Activated naive CD4-positive, alpha-beta T cell (primary cell): ENCODE results near the gene MPC1.
"Not testable (repeated sequence)": the region's sequence is repeated elsewhere in the genome, so short reads cannot be mapped to it uniquely, and the experiment has no call there.

Experiments used
- DNase-seq, 4 experiments: peaks; one replicate each; lab custom pipeline; 2025; lab: John Stamatoyannopoulos, UW

MPC1 gene

GRCh38 chr6:166344921-166345320 is 37.8 kb downstream of the MPC1 start:
- DNase-seq: not testable (repeated sequence)

GRCh38 chr6:166344240-166344639 is 38.5 kb downstream of the MPC1 start:
- no peak for DNase-seq

DNA sequence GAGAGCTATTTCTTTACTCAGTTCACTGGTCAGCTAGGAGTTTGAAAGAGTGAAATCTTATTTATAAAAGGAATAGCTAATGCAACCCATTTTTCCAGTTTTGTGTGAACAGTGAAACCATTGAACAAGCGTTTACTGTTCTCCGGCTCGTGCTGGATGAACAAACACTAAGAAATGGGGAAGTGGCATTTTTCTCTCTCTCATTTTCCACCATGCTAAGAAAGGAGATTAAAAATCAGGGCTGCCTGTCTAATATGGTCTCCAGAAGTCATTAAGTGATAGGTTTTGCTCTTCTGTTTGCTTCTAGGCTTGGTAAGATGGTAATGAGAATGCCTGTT is 39.6 kb downstream of the MPC1 start:
- no peak for DNase-seq

- peak; percentile 18 to 53 (median 40) for DNase-seq
Measured at GRCh38 chr6:166342349-166343149, 40.2 kb downstream of the MPC1 start, which contains the start of gene SFT2D1. Gene SFT2D1, minus strand, starts transcription at chr6:166342545. Its CDS starts 64 bp downstream, at chr6:166342481.

DNA sequence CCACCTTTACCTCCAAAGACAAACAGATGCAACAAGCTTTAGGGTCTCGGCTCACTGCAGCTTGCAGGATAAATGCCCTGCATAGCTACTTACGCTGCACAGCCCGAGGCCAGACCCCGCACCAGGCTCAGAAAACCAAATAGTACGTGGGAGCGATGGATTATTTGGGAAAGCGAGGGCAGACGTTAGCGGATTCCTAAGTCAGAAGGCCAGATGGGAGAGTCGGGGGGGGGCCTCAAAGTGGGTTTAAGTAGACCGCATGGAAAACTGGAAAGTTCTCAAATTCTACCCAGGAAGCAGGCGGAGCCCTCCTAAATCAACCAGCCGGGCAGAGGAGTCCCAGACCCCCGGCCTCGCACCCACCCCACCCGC is 40.8 kb downstream of the MPC1 start:
- DNase-seq: no peak

DNA sequence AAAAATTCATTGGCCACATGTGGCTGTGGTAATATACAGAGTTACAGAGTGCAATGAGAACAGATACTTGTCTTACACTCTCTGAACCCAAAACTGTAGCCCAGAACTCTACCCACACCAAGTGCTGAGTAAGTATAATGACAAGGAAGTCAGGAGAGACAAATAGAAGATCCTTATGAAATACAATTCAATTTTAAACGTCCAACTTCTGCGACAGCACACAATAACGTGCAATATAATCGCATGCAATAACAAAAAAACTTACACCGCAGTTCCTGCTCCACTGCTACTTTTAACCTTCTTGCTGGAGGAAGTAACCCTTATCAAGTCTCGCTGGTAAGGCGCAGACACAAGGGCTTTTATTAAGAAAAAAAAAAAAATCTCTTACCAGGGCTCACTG is 41.3 kb downstream of the MPC1 start:
- DNase-seq: no peak

GRCh38 chr6:166338854-166339253 is 43.9 kb downstream of the MPC1 start:
- no peak for DNase-seq

DNA sequence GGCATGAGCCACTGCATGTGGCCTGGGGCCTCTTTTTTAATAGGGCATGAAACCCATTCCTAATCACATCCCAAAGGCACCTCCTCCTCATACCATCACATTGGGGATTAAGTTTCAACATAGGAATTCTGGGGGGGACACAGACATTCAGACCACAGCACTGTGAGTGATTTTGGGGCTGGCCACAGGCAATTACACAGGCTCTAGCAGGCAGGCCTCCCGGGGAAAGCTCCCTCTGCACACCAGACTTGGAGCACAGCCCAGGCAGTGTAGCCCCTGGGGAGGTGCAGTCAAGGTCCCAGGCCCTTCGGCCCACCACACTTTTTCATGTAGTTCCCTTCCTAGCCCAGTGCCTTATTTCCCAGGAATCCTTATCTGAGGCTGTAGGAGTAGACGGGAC is 45.9 kb downstream of the MPC1 start:
- no peak for DNase-seq

DNA sequence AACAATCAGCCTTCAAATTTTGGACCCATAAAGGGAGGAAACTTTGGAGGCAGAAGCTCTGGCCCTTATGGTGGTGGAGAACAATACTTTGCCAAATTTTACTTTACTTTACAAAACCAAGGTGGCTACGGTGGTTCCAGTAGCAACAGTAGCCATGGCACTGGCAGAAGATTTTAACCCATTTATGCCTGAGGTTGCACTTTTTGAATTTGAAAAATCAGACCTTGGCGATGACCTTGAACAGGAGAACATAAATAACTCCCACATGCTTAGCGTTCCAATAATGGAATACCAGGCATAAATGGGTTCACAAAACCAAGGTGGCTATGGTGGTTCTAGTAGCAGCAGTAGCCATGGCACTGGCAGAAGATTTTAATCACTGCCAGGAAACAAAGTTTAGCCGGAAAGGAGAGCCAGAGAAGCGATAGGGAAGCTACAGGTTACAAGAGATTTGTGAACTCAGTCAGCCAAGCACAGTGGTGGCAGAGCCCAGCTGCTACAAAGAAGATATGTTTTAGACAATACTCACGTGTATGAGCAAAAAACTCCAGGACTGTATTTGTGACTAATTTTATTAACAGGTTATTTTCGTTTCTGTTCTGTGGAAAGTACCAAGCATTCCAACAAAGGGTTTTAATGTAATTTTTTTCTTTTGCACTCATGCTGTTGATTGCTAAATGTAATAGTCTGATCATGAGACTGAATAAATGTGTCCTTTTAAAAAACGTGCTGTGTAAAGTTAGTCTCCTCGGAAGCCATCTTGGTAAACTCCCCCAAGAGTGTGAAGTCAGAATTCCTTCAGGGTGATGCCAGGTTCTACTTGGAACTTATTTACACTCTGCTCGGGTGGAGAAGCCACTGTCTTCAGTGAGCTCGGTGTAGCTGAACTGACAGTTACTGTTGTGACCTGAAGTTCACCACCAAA is 47.1 kb downstream of the MPC1 start:
- no peak for DNase-seq

DNA sequence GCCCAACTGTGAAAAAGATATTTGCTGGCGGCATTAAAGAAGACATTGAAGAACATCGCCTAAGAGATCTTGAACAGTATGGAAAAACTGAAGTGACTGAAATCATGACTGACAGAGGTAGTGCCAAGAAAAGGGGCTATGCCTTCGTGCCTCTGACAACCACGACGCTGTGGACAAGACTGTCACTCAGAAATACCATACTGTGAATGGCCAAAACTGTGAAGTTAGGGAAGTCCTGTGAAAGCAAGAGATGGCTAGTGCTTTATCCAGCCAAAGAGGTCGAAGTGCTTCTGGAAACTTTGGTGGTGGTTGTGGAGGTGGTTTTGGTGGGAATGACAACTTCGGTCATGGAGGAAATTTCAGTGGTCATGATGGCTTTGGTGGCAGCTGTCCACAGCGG is 47.9 kb downstream of the MPC1 start:
- DNase-seq: no peak

- no peak for DNase-seq
Measured at GRCh38 chr6:166333172-166333995, 49.4 kb downstream of the MPC1 start.

- no peak for DNase-seq
Measured at GRCh38 chr6:166331503-166332415, 51.0 kb downstream of the MPC1 start.

GRCh38 chr6:166330612-166331011 is 52.1 kb downstream of the MPC1 start:
- DNase-seq: no peak

DNA sequence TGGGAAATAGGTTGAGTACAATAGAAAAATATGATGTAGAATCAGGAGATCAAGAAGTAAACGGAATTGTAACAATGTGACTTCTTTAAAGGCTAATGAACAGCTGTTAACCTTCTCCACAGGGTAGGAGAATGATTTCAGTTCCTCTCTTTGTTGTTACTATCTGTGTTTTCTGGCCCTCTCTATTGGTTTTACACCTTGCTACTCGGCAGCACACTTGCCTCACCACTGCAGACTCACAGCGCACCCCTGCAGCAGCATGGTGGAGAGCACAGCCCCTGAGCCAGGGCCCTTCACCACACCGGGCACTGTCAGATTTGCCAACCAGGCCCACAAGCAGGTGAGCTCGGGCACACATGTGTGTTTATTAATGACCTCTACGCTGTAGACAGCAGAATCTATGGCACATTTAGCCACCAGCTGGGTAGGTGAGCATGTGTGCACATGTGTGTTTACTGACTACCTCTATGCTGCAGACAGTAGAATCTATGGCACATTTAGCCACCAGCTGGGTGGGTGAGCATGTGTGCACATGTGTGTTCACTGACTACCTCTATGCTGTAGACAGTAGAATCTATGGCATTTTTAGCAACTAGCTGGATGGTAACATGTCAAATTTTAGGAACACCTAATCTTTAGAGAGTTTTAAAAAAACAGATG is 57.2 kb downstream of the MPC1 start:
- no peak for DNase-seq

- no peak for DNase-seq
Measured at GRCh38 chr6:166323395-166323794, 59.3 kb downstream of the MPC1 start.

DNA sequence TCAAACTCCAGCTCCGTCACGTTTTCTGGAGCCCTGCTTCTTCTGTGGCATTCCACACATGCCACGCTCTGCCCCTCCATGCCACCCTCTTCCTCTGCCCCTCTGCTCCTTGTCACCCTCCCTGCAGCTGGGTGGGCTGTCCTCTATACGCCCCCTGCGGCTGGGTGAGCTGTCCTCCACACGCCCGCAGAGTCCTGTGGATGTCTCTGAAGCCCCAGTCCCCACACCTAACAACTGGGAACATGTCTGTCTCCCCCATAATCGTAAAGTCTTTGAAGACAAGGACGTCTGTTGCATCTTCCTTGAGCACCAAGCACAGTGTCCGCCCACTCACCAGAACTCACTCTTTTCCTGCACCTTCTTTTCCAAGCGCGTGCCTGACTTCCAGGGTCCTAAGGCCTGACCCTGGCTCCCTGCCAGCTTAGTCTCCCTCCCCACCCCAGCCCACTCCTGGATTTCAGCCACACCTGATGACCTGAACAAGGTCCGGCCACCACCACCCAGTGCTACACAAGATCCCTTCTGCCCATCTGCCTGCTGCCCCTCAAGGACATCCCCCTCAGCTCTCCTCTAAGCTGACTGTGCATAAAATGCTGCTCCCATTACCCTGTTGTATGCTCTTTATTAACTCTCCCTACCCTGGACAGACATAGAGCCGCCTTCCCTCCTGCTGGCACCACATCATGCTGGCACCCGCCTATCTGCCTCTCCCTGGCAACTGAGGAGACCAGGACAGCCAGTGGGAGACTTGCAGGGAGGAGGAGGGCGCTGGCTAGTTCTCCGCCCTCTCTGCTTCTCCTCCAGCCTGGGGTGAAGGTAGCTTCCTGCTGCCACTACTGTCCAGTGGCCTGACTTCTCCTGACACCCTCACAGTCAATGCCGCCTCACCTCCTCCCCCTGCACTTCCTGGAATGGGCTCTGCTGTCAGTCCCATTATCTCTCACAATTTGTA is 63.8 kb downstream of the MPC1 start:
- DNase-seq: no peak

GRCh38 chr6:166318227-166318626 is 64.5 kb downstream of the MPC1 start:
- no peak for DNase-seq

- DNase-seq: no peak
Measured at GRCh38 chr6:166317261-166318212, 65.2 kb downstream of the MPC1 start.
